Esophagus squamous epithelium (tissue), 5 donors: ENCODE data around the gene SMIM8. TPM values are rescaled to one million over a fixed set of nuclear protein-coding genes. Genes with fewer than 3 reads are reported as not detected.

Experiments used
- DNase-seq: peaks from one replicate; lab custom pipeline; 2025; lab: John Stamatoyannopoulos, UW
- H3K27ac ChIP-seq, 4 donors: fragments of 200-600 bp; sonication (generic); one replicate each; pipeline ENCODE4 v1.5.1; 2016 to 2019; ENCODE audit warnings: mild to moderate bottlenecking in 1 of 4
- H3K27me3 ChIP-seq, 4 donors: fragments of 200-600 bp; sonication (generic); 1 replicate in 3 of 4; 2 replicates in 1 of 4; pipeline versions ENCODE4 v1.5.1 to v1.6.0; 2017 to 2021; ENCODE audit warnings: antibody characterized with exemption in 1 of 4
- H3K36me3 ChIP-seq, 3 donors: fragments of 200-600 bp; sonication (generic); one replicate each; pipeline ENCODE4 v1.5.1; 2016 to 2019
- H3K4me1 ChIP-seq, 3 donors: fragments of 200-600 bp; sonication (generic); one replicate each; pipeline ENCODE4 v1.5.1; 2017 to 2019
- H3K4me3 ChIP-seq, 4 donors: fragments of 200-600 bp; sonication (generic); 1 replicate in 3 of 4; 2 replicates in 1 of 4; pipeline ENCODE4 v1.5.1; 2016 to 2019; ENCODE audit warnings: mild to moderate bottlenecking in 2 of 4, moderate library complexity in 1 of 4
- H3K9me3 ChIP-seq, 3 donors: fragments of 200-600 bp; sonication (generic); one replicate each; pipeline ENCODE4 v1.5.1; 2016 to 2019
- CTCF ChIP-seq, 6 experiments: fragments of 450-650 bp in 4 of 6; fragments of 200-600 bp in 2 of 6; sonication (generic) in 2 of 6; IDR thresholded peaks; one replicate each; pipeline ENCODE4 v1.5.1; 2016 to 2019; ENCODE audit warnings: antibody characterized with exemption in 6 of 6, mild to moderate bottlenecking in 4 of 6, moderate library complexity in 4 of 6
- POLR2A ChIP-seq, 4 donors: fragments of 450-650 bp; IDR thresholded peaks; one replicate each; pipeline ENCODE4 v1.6.1; 2017; ENCODE audit warnings: antibody characterized with exemption in 4 of 4, mild to moderate bottlenecking in 4 of 4, moderate library complexity in 3 of 4
- WGBS, 2 donors: methylation state at CpG; one replicate each; pipeline ENCODE4 v1.1.5; 2018; 5-methylcytosine and 5-hydroxymethylcytosine counted together
- intact Hi-C: fragments of 100-400 bp; cut with DNase I; formaldehyde crosslinking; loops from one replicate; pipeline ENCODE4 v1.15.0; 2022
- total RNA-seq, 4 donors: library from RNA; depleted of rRNA; stranded (reverse); fragments of >200 nt; gene quantifications; one replicate each; pipeline ENCODE4 v1.1.0, GENCODE V29; 2016
- donor health status: DM: yes; HTN: yes; CAD: no.

Gene SMIM8
- total RNA-seq, 4 donors from 2014 or later = 2.3 to 6.3 (median 4.5) TPM

GRCh38 chr6:87378947-87379346, 56.6 kb downstream of the SMIM8 start:
- TF ChIP-seq POLR2A (IDR thresholded peaks at IDR 0.05) = no peak
- no peak for TF ChIP-seq CTCF (IDR thresholded peaks at IDR 0.05)
- no peak for DNase-seq
- Histone ChIP-seq H3K9me3 (no peaks in the 10 kb centered on the region), H3K27ac (no peak overlapping the region), H3K4me3 (no peak overlapping the region), H3K27me3 (no peaks in the 10 kb centered on the region), H3K36me3 (no peaks in the 10 kb centered on the region), H3K4me1 (no peaks in the 10 kb centered on the region)
- intact Hi-C loops = no loop called here
- WGBS, 2 donors = 69 to 77% methylated on average over 4 of the region's 4 CpGs

- DNase-seq = no peak
- intact Hi-C loops = no loop called here
Measured at GRCh38 chr6:87382861-87383260, 60.5 kb downstream of the SMIM8 start.

GRCh38 chr6:87384038-87384437, 61.6 kb downstream of the SMIM8 start:
- Histone ChIP-seq H3K36me3 (no peaks in the 10 kb centered on the region), H3K27ac (no peak overlapping the region), H3K27me3 (no peaks in the 10 kb centered on the region), H3K4me1 (no peaks in the 10 kb centered on the region), H3K9me3 (no peaks in the 10 kb centered on the region), H3K4me3 (no peak overlapping the region)
- intact Hi-C loops = no loop called here
- 36 to 74% methylated on average over 1 of the region's 1 CpG for WGBS, 2 donors
- DNase-seq = no peak
- TF ChIP-seq POLR2A (IDR thresholded peaks at IDR 0.05) (no peak), CTCF (IDR thresholded peaks at IDR 0.05) (no peak)

More at GRCh38 chr6:87382861-87383260, 60.5 kb downstream of the SMIM8 start:
- Histone ChIP-seq H3K4me1 (no peaks in the 10 kb centered on the region), H3K4me3 (no peak overlapping the region), H3K27ac (no peak overlapping the region), H3K36me3 (no peaks in the 10 kb centered on the region), H3K27me3 (no peaks in the 10 kb centered on the region), H3K9me3 (no peaks in the 10 kb centered on the region)
- 87 to 91% methylated on average over 5 of the region's 5 CpGs for WGBS, 2 donors
- no peak for TF ChIP-seq CTCF (IDR thresholded peaks at IDR 0.05)
- no peak for TF ChIP-seq POLR2A (IDR thresholded peaks at IDR 0.05)

GRCh38 chr6:87384449-87384848, 62.1 kb downstream of the SMIM8 start:
- H3K27me3 ChIP-seq = no peaks in the 10 kb centered on the region
- WGBS, 2 donors = 79 to 83% methylated on average over 3 of the region's 3 CpGs
- TF ChIP-seq POLR2A (IDR thresholded peaks at IDR 0.05) = no peak
- TF ChIP-seq CTCF (IDR thresholded peaks at IDR 0.05) = no peak

GRCh38 chr6:87391334-87391733, 68.9 kb downstream of the SMIM8 start:
- H3K27me3 ChIP-seq = no peaks in the 10 kb centered on the region
- no peaks in the 10 kb centered on the region for H3K9me3 ChIP-seq
- intact Hi-C loops = no loop called here
- no peak for DNase-seq
- TF ChIP-seq POLR2A (IDR thresholded peaks at IDR 0.05) (no peak), CTCF (IDR thresholded peaks at IDR 0.05) (no peak)
- no peak overlapping the region for H3K4me3 ChIP-seq
- WGBS, 2 donors = 56 to 63% methylated on average over 3 of the region's 3 CpGs
- H3K36me3 ChIP-seq = no peaks in the 10 kb centered on the region
- no peaks in the 10 kb centered on the region for H3K4me1 ChIP-seq
- no peak overlapping the region for H3K27ac ChIP-seq

More at GRCh38 chr6:87384449-87384848, 62.1 kb downstream of the SMIM8 start:
- H3K27ac ChIP-seq = no peak overlapping the region
- no peaks in the 10 kb centered on the region for H3K4me1 ChIP-seq
- intact Hi-C loops = no loop called here
- H3K9me3 ChIP-seq = no peaks in the 10 kb centered on the region
- H3K4me3 ChIP-seq = no peak overlapping the region
- no peaks in the 10 kb centered on the region for H3K36me3 ChIP-seq
- no peak for DNase-seq

Other genes with a start within 250 kb of the SMIM8 start
- gene CGA, start 227.5 kb upstream of the SMIM8 start, total RNA-seq = not detected
- gene ZNF292, start 167.0 kb upstream of the SMIM8 start, total RNA-seq = 10 to 100 TPM; 16.5 to 38.9 (median 17.3) TPM
- not detected for gene GJB7, start 6.7 kb downstream of the SMIM8 start, total RNA-seq
- gene C6orf163, start 22.2 kb downstream of the SMIM8 start, total RNA-seq = 1 to 10 TPM in 2 of 4 donors, under 1 TPM in 2; 0.35 to 3.1 (median 1.2) TPM
- under 1 TPM in 1 of 4 donors, not detected in 3; 0.26 TPM for gene CFAP206, start 85.4 kb downstream of the SMIM8 start, total RNA-seq
- gene SLC35A1, start 150.4 kb downstream of the SMIM8 start, total RNA-seq = 10 to 100 TPM in 2 of 4 donors, 1 to 10 TPM in 2; 8.3 to 12.8 (median 10.9) TPM